Esophagus muscularis mucosa (tissue), 4 donors: ENCODE results near the gene EP400. TPM values are rescaled to one million over a fixed set of nuclear protein-coding genes. Genes with fewer than 3 reads are reported as not detected.
"Not testable (repeated sequence)": the region's sequence is repeated elsewhere in the genome, so short reads cannot be mapped to it uniquely, and the experiment has no call there.

ENCODE experiments used
- DNase-seq: peaks from one replicate; pipeline ENCODE4 v3.0.0-alpha.2; 2017; ENCODE audit errors: extremely low spot score
- H3K27ac ChIP-seq, 4 donors: fragments of 200-600 bp; sonication (generic); replicated peaks in 1 of 4; 1 replicate in 3 of 4; 2 replicates in 1 of 4; pipeline ENCODE4 v1.5.1; 2016 to 2019; ENCODE audit warnings: mild to moderate bottlenecking in 1 of 4
- H3K27me3 ChIP-seq, 4 donors: fragments of 200-600 bp; sonication (generic); one replicate each; pipeline versions ENCODE4 v1.5.1 to v1.6.0; 2016 to 2019
- H3K36me3 ChIP-seq, 4 donors: fragments of 200-600 bp; sonication (generic); one replicate each; pipeline ENCODE4 v1.5.1; 2016 to 2019
- H3K4me1 ChIP-seq, 4 donors: fragments of 200-600 bp; sonication (generic); one replicate each; pipeline ENCODE4 v1.5.1; 2016 to 2019
- H3K4me3 ChIP-seq, 4 donors: fragments of 200-600 bp; sonication (generic); 1 replicate in 2 of 4; 2 replicates in 2 of 4; pipeline ENCODE4 v1.5.1; 2016 to 2019; ENCODE audit warnings: mild to moderate bottlenecking in 4 of 4, moderate library complexity in 1 of 4
- H3K9me3 ChIP-seq, 4 donors: fragments of 200-600 bp; sonication (generic); 1 replicate in 3 of 4; 2 replicates in 1 of 4; pipeline ENCODE4 v1.5.1; 2016 to 2019
- CTCF ChIP-seq, 3 experiments: fragments of 200-600 bp in 2 of 3; fragments of 450-650 bp in 1 of 3; sonication (generic) in 2 of 3; IDR thresholded peaks; one replicate each; pipeline ENCODE4 v1.5.1; 2017 to 2019; ENCODE audit warnings: antibody characterized with exemption in 3 of 3, mild to moderate bottlenecking in 2 of 3, moderate library complexity in 1 of 3
- EP300 ChIP-seq: sonication (generic); formaldehyde crosslinking; IDR thresholded peaks from one replicate; pipeline ENCODE4 v1.6.1; 2017; ENCODE audit warnings: antibody characterized with exemption
- POLR2A ChIP-seq: fragments of 450-650 bp; IDR thresholded peaks from one replicate; pipeline ENCODE4 v1.6.1; 2017; ENCODE audit warnings: antibody characterized with exemption, moderate library complexity, mild to moderate bottlenecking, low read depth
- POLR2AphosphoS5 ChIP-seq, 2 donors: sonication (generic); formaldehyde crosslinking; IDR thresholded peaks; one replicate each; pipeline ENCODE4 v1.6.1; 2017; ENCODE audit warnings: antibody characterized with exemption in 2 of 2
- WGBS: methylation state at CpG from one replicate; pipeline ENCODE4 v1.1.5; 2018; 5-methylcytosine and 5-hydroxymethylcytosine counted together
- intact Hi-C: fragments of 100-400 bp; cut with DNase I; formaldehyde crosslinking; loops from one replicate; pipeline ENCODE4 v1.15.1; 2023
- total RNA-seq, 4 donors: library from RNA; depleted of rRNA; stranded (reverse); fragments of >200 nt; gene quantifications; one replicate each; pipeline versions ENCODE4 v1.1.0 to v1.2.1, GENCODE V29; 2016

EP400 gene
- total RNA-seq, 4 donors from 2014 or later = 16.9 to 31.1 (median 22.4) TPM

GRCh38 chr12:131959641-131960589 is 10.2 kb downstream of the EP400 start:
- Histone ChIP-seq H3K36me3 (peaks cover 9 to 23% (median 14%) of the 10 kb centered on the region in 4 donors), H3K27me3 (no peaks in the 10 kb centered on the region), H3K27ac (no peak overlapping the region), H3K9me3 (no peaks in the 10 kb centered on the region), H3K4me3 (no peak overlapping the region), H3K4me1 (peaks cover 16 to 70% (median 41%) of the 10 kb centered on the region in 4 donors)
- WGBS = 72% methylated on average over 9 of the region's 16 CpGs
- DNase-seq = no peak
- TF ChIP-seq CTCF (IDR thresholded peaks at IDR 0.05) (no peak), POLR2AphosphoS5 (IDR thresholded peaks at IDR 0.05) (no peak), EP300 (no peak), POLR2A (no peak)
- intact Hi-C loops = no loop called here

GRCh38 chr12:131960590-131961325 is 11.0 kb downstream of the EP400 start:
- H3K9me3 ChIP-seq, intact Hi-C loops, DNase-seq, H3K4me3 ChIP-seq, H3K27me3 ChIP-seq, H3K27ac ChIP-seq: not testable (repeated sequence)
- WGBS = 91% methylated on average over 19 of the region's 30 CpGs
- peaks cover 9 to 23% (median 14%) of the 10 kb centered on the region in 4 donors for H3K36me3 ChIP-seq
- H3K4me1 ChIP-seq = peaks cover 16 to 69% (median 44%) of the 10 kb centered on the region in 4 donors

GRCh38 chr12:131961328-131961727 is 11.6 kb downstream of the EP400 start:
- peaks cover 16 to 68% (median 43%) of the 10 kb centered on the region in 4 donors for H3K4me1 ChIP-seq
- DNase-seq, intact Hi-C loops, H3K9me3 ChIP-seq, H3K27ac ChIP-seq, H3K4me3 ChIP-seq, H3K27me3 ChIP-seq: not testable (repeated sequence)
- no CpG with 5 or more reads among the region's 20 CpGs for WGBS
- peaks cover 9 to 23% (median 14%) of the 10 kb centered on the region in 4 donors for H3K36me3 ChIP-seq

GRCh38 chr12:131962069-131962468 is 12.3 kb downstream of the EP400 start:
- intact Hi-C loops = no loop called here
- Histone ChIP-seq H3K4me1 (peaks cover 16 to 61% (median 36%) of the 10 kb centered on the region in 4 donors), H3K9me3 (no peaks in the 10 kb centered on the region), H3K27me3 (no peaks in the 10 kb centered on the region), H3K27ac (no peak overlapping the region), H3K4me3 (no peak overlapping the region), H3K36me3 (peaks cover 9 to 23% (median 14%) of the 10 kb centered on the region in 4 donors)
- no peak for DNase-seq
- 89% methylated on average over 8 of the region's 8 CpGs for WGBS
- TF ChIP-seq POLR2AphosphoS5 (IDR thresholded peaks at IDR 0.05) (no peak), POLR2A (no peak), EP300 (no peak), CTCF (IDR thresholded peaks at IDR 0.05) (no peak)

GRCh38 chr12:131963381-131963780 is 13.6 kb downstream of the EP400 start:
- Histone ChIP-seq H3K9me3 (no peaks in the 10 kb centered on the region), H3K4me1 (peaks cover 14 to 52% (median 28%) of the 10 kb centered on the region in 4 donors), H3K36me3 (peaks cover 9 to 23% (median 14%) of the 10 kb centered on the region in 4 donors), H3K4me3 (no peak overlapping the region), H3K27ac (no peak overlapping the region), H3K27me3 (no peaks in the 10 kb centered on the region)
- no peak for TF ChIP-seq CTCF (IDR thresholded peaks at IDR 0.05)
- no peak for TF ChIP-seq EP300
- no peak for TF ChIP-seq POLR2AphosphoS5 (IDR thresholded peaks at IDR 0.05)
- TF ChIP-seq POLR2A = no peak
- no peak for DNase-seq
- intact Hi-C loops = no loop called here
- WGBS = 86% methylated on average over 4 of the region's 4 CpGs
